Measurements from ENCODE around the gene PARM1.
A peak's percentile ranks its signal among the peaks of the same experiment; 100 is the strongest.

Gene PARM1, protein sequence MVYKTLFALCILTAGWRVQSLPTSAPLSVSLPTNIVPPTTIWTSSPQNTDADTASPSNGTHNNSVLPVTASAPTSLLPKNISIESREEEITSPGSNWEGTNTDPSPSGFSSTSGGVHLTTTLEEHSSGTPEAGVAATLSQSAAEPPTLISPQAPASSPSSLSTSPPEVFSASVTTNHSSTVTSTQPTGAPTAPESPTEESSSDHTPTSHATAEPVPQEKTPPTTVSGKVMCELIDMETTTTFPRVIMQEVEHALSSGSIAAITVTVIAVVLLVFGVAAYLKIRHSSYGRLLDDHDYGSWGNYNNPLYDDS

DNA sequence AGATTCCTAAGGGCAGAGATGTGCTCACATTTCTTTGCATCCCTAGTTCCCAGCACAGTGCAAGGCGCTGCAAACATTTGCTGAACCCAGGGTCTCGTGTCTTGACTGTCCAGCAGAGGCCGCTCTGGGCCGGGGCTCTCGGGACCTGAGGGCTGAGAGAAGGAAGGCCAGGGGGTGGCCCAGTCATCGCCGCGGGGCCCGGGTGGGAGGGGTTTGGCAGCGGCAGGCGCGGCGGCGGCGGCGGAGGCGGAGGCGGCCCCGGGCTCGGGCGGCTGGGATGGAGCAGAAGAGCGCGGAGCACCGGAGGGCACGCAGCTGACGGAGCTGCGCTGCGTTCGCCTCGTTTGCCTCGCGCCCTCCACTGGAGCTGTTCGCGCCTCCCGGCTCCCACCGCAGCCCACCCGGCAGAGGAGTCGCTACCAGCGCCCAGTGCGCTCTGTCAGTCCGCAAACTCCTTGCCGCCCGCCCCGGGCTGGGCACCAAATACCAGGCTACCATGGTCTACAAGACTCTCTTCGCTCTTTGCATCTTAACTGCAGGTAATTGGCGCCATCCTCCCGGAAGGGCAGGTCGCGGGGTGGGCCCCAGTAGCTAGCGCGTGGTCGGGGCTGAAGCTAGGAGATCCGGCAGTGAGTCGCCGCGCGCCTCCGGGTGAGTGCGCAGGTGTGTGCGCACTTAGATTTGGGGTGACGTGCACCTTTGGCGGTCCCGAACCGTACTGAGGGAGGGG, at the start of gene PARM1:
TSS of gene PARM1 (plus strand) at position 285 of the 730 bp plus-strand sequence. CDS start at position 497, 212 bp downstream.
- DNase-seq (ENCODE audit: extremely low read depth in 1 of 2, low read depth in 1 of 2) = peak; percentile 41 to 53

DNA sequence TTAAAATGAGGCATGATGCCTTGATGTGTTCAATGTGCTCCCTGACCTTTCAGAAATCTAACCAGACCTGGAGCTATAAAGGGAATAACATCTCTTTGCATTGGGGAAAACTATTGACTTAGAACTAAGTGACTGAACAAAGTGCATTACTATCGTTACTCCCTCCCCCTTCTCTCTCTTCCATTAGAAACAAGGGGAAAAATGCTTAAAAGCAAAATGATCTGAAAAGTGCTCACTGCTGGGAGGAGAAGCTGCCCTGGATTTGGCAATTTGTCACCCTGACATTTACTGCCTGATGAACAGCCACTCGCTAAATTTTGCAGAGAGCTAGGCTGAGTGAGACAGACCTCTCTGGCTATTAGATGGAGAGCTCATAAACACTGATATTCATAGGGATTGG, 48.6 kb upstream of the PARM1 start:
- DNase-seq (ENCODE audit: extremely low read depth in 1 of 2, low read depth in 1 of 2) = no peak

DNA sequence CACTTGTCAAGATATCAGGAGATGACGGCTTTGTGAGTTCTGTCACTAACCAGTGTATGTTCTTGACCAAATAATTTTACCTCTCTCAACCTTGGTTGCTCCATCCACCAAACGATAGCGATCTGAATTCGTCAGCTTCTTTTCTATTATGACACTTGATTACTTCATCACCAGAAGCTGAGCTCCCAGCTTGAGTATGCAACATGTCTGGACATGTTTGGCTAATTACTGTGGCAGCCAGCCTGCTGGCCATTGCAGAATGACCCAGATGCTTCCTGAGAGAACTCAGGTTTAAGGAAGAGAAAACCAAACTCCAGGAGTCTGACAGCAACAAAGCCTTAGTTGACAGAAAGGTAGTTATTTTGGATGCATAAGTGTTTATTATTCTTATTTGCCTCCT, 46.4 kb upstream of the PARM1 start:
- no peak for DNase-seq (ENCODE audit: extremely low read depth in 1 of 2, low read depth in 1 of 2)

DNA sequence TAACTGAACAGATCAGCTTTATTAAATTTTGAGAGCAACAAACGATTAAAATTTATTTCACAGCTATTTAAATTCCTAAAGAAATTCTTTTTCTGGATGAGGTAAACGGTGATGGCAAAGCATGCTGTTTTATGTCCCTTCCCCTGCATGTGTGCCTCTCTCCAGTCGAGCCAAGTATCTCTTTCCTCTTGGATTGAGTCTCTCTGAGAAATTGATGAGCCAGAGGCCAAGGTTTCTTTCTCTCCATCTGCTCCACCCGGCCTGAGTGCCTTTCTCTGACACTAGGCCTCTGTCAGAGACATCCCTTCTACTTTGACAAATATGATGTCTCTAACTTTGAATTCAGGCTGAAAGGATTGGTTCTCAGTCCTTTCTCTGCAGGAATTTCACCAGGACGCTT, 42.6 kb upstream of the PARM1 start:
- no peak for DNase-seq (ENCODE audit: extremely low read depth in 1 of 2, low read depth in 1 of 2)

DNA sequence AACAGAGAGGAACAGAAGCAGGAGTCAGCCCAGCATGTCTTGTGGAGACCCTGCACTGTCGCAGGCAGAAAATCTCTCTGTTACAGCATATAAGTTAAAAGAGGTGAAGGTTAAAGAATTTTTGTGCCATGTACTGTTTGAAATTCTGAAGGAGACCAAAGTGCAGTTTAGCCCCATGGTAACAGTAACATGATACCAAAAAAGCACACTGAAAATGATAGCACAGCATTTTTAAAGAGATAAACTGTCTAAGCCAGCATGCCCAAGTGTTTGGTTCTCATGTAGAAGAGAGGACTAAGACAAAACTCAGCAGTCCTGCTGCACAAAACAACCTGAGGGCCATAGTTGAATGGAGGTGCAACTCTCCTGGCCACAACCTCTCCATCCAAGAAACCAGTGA, 41.9 kb upstream of the PARM1 start:
- DNase-seq (ENCODE audit: extremely low read depth in 1 of 2, low read depth in 1 of 2) = no peak

DNA sequence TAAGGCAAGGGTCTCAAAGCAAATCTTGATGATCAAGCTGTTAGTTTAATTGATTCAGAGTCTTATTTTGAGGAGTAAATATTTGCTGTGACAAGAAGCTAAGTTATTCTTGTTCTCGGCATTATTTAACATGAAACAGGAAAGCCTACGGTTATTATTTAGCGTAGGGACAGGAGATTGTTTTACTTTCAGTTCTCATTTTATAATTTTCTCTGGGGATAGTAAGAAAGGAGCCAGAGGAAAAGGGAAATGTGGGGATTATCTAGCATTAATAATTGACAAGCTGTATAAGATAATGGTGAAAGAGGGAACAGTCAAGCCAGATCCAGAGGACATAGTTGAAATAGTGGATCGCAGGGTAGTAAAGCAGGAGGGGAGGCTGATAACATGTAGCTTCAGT, 39.7 kb upstream of the PARM1 start:
- DNase-seq (ENCODE audit: extremely low read depth in 1 of 2, low read depth in 1 of 2) = no peak

DNA sequence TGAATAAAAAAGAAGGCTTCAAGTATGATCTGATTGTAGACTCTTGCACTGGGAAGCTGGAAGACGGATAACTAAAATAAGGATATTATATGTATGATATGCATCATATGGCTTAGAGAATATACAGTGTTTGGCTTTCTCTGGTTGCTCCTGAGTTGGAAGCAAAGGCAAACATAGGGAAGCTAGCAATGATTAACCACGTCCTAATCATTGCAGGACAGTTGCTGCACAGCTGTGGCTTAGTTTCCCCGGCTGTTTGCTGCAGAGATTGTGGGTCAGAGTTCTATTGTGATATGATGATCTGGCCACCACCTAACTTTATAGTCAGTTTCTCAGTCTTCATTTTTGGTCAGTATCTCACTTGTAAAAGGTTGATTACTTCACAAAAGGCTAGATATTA, 36.3 kb upstream of the PARM1 start:
- DNase-seq (ENCODE audit: extremely low read depth in 1 of 2, low read depth in 1 of 2) = no peak

DNA sequence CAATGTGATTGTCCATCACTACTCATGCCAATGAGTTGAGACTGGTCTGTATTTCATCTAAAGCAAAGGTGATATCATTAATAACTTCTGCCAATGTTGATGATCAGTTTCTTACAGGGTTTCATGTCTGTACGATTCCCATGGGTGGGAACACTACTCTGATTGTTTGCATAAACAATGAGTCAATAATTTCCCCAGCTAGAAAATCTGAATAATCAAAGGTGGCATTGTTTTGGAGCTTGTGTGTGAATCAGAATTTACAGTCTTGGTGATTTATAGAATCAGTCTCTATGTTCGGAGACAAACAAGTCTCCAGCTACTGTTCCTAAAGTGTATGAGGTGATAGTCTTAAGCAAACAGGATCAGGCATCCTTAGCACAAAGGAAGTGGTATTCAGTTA, 35.5 kb upstream of the PARM1 start:
- DNase-seq (ENCODE audit: extremely low read depth in 1 of 2, low read depth in 1 of 2) = no peak

DNA sequence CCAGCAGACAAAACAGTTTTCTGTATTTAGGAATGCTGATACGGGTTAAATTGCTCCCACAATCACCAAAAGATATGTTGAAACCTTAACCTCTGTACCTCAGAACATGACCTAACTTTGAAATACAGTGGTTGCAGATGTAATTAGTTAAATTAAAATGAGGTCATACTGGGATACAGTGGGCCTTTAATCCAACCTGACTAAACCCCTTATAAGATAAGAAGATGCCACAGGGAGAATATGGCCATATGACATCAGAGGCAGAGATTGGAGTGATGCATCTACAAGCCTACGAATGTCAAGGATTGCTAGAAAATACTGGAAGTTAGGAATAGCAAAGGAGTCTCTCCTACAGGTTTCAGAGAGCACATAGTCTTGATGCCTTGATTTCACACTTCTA, 32.1 kb upstream of the PARM1 start:
- no peak for DNase-seq (ENCODE audit: extremely low read depth in 1 of 2, low read depth in 1 of 2)

DNA sequence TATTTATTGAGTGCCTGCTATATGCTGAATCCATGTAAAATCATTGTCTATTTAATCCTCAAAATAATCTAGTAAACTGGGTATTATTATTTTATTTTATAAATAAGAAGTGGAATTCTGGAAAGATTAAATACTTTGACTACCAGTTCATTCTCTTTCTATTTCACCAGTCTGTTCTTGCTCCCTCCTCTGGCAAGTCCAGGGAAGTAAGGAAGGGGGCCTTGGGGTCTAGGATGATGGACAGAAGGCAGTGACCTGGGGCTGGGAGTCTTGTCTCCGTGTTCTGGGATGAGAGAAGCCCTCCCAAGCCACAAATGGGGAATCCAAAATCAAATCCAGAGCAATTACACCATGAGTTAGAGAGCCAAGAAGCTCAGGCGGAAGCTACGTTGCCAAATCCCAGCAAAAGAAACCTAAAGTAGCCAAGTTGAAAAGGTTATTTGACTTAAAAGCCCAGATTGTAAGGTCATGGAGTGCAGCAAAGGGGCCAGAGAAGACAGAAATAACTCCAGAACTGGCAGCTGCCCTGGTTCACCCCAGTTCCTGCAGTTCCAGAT, 28.3 kb upstream of the PARM1 start:
- no peak for DNase-seq (ENCODE audit: extremely low read depth in 1 of 2, low read depth in 1 of 2)

DNA sequence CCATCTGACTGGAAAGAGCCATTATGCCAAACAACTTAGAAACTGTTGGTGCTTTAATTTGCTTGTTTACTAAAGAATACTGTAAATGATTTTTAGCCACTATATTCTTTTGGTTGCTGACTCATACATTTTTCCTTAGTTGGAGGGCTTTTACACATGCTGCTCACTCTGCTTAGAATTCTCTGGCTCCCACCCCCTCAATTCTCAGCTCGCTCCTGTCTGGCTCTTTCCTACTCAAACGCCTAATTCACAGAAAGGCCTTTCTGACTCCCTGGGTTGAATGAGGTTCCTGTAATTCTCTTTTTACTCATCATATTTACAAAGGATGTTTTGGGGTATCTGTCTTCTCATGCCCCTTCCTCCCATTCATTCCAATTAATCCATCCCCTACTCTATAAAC, 26.1 kb upstream of the PARM1 start:
- no peak for DNase-seq (ENCODE audit: extremely low read depth in 1 of 2, low read depth in 1 of 2)

DNA sequence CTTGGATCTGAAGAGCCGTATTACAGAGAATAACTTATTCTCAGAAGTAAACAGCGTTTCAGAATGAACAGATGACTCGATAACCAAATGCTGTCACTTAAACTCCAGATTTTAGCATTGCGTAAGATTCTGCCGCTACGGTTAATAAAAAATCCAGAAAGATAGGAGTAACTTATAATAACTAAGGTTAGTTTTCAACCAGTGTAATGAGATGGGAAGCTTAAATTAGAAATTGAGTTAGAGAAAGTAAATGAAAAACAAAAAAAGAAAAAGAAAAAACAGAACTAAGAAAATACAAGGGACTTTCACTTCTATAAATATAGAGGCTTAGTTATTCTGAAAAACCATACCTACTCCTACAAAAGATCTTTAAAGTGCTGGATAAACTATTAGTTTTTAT, 13.1 kb upstream of the PARM1 start:
- DNase-seq (ENCODE audit: extremely low read depth in 1 of 2, low read depth in 1 of 2) = no peak

DNA sequence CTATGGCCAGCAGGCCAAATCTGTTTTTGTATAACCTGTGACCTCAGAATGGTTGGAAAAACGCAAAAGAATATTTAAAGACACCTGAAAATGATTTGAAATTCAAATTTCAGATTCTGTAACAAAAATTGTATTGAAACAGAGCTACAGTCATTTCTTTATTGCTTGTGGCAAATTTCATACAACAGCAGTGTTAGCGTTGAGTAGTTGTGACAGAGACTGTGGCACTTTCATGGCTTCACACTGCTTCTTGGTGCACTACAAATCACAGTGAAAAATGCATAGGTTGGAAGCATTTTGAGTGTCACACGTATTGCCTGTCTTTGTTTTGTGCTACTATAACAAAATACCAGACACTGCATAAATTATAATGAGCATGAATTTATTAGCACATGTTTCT, 12.2 kb upstream of the PARM1 start:
- DNase-seq (ENCODE audit: extremely low read depth in 1 of 2, low read depth in 1 of 2) = no peak

DNA sequence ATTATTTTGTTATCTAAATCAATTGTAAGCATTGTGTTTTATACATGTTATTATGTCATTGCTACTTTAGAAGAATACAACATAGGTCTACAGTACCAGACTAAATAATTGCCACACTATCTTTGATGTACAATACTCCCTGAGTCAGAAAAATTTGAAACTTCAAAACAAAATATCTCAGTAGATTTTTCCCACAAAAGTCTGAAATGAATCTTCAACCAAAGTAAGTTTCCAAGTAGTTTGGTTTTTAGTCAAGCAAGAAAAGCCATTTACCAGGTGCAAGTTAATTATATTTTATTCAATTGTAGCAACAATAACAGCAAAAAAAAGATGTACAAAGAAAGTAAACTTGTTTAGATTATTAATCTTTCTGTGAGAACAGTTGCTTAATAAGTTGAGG, 11.4 kb upstream of the PARM1 start:
- no peak for DNase-seq (ENCODE audit: extremely low read depth in 1 of 2, low read depth in 1 of 2)

DNA sequence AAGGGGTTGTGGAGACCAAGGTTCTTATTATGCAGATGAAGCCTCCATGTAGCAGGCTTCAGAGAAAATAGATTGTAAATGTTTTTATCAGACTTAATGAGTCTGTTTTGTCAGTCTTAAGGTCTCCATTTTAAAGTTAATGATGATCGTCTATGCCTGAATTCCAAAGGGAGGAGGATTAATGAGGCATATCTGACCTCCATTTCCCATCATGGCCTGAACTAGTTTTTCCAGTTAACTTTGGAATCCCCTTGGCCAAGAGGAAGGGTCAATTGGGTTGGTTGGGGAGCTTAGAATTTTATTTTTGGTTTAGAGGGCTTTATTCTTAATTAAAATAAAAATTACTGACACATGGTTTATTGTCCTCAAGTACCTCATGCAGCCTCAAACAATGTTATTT, 6.9 kb upstream of the PARM1 start:
- DNase-seq (ENCODE audit: extremely low read depth in 1 of 2, low read depth in 1 of 2) = no peak

DNA sequence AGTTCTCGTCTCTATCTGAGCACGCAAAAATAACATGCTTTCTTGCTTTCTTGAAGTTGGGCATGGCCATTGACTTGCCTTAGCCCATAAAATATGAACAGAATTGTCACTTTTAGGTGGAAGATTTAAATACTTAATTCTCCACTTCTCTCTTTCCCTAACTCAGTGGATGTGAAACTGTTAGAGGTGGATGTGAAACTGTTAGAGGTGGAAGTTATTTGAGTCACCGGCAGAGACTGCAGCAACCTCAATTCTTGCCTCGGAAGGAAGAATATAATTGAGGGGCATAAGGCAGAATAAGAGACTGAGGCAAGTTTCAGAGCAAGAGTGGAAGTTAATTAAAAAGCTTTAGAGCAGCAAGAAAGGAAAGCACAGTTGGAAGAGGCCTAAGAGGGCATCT, 2.8 kb upstream of the PARM1 start:
- DNase-seq (ENCODE audit: extremely low read depth in 1 of 2, low read depth in 1 of 2) = no peak

DNA sequence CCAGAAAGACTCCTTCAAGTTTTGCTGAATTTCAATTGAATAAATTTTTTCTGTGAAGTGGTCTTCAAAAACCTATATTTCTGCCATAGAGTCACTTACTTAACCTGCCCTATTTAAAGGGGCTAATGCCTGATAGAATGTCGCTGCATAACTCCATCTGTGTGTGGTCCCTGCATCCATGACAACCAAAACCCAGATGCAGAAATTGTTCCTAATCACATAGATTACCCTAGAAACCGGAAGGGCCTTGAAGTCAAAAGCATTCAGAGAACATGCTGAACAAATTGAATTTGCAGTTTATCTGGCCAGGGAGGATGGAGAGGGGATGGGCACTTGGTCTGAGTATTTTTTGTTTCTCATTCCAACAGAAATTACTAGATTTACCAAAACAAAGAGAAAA, 1.5 kb upstream of the PARM1 start:
- no peak for DNase-seq (ENCODE audit: extremely low read depth in 1 of 2, low read depth in 1 of 2)

DNA sequence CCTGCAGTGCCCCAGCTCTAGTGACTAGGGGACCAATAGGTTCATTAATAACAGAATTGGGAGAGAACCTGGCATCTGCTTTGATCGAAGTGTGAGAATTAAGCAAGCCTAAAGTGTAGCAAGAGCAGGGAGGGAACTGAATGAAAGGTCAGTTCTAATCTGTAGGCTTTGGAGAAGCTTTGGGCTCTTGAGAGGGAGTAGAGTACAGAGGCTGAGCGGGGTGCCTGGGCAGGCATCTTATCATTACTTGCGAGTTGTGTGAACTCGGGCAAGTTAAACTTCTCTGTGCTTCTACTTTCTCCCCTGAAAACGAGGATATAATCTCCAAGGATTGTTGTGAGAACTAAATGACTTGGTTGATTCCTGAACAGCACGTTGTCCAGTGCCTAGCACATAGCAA, 906 bp upstream of the PARM1 start:
- no peak for DNase-seq (ENCODE audit: extremely low read depth in 1 of 2, low read depth in 1 of 2)

DNA sequence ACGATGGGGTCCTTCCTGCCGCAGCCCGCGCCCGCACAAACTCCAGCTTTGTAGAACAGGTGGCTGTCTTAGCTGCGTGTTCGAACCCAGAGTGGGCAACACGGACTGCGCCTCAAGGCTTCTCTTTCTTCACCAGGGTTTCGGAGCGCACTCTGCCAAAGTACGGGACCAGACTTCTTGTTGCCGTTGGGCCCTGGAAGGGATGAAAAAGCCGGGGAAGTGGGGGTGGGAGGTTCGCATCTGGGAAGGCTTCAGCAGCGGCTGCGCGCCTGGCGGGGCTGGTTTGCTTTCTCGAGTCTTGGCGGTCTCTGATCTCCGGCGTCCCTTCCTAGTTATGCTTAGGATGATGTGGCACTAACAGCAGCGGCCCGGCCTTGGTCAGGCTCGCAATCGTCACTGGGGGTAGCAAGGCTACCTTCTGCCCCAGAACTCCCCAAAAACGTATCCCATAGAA, 673 bp downstream of the PARM1 start:
- DNase-seq (ENCODE audit: extremely low read depth in 1 of 2, low read depth in 1 of 2) = no peak

DNA sequence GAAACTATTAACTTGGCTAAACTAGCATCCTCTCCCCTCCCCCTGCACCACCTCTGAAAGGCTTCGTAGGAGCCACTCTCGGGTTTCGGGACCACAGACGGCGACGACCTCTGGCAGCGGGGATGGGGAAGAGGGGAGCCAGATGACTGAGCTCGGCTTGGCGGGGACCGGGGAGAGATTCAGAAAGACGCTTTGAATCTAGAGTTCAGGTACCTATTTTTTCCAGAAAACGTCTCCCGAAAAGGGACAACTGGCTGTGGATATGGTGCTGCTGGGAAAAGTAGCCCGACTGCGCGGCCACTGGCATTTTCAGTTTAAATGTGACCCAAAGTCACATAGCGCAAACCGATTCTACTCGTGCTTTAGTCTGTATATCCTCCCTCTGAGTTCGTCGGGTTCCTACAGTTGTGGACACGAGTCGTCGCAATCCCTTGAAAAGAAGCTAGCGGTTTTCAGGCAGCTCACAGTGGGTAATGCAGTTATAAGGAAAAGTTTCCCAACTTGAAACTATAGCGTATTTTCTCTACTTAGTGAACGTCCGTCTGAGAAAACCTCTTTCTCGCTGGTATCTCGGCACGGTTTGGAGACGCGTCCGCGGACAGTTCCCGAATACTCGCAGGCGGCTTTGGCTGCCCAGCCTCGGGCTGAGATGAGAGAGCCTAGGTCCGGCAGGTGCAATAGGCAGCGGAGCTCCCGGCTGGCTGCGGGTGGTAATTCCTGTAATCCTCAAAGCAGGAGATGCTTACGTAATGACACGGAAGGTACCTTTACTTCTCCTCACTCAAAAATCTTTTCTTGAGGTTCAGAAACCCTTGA, 1.3 kb downstream of the PARM1 start:
- no peak for DNase-seq (ENCODE audit: extremely low read depth in 1 of 2, low read depth in 1 of 2)

DNA sequence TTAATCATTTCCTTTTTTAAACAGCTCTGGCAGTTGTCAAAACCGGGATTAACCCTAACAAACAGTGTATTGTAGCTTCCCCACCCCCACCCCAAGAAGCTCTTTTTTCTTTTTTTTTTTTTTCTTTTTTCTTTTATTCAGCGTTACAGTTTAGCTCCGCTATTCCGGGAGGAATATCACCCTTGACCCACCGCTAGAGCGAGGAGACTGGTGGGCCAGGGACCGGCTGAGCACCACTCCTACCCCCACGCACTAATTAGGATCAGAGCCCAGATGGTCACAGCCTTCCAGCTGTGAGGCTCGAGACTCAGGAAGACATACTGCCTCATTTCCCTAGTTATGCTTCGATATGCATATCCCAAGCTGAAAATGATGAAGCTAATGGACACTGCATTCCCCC, 2.0 kb downstream of the PARM1 start:
- no peak for DNase-seq (ENCODE audit: extremely low read depth in 1 of 2, low read depth in 1 of 2)

All from stimulated activated CD8-positive, alpha-beta memory T cell treated with anti-CD3 and anti-CD28 coated beads, Interleukin-7, amount 100 ng/mL, for 48 hours (primary cell).